ENCODE data around the gene FBXO40. TPM values are rescaled to one million over a fixed set of nuclear protein-coding genes. Genes with fewer than 3 reads are reported as not detected.

The FBXO40 gene
- total RNA-seq (not detected), polyA plus RNA-seq (not detected)

- H3K9me3 ChIP-seq (ENCODE audit: low read length) = no peaks in the 10 kb centered on the region
- no peaks in the 10 kb centered on the region for H3K27me3 Mint-ChIP-seq
- ChIA-PET POLR2A (no interaction called here), CTCF (no interaction called here)
- H3K4me1 Mint-ChIP-seq = no peaks in the 10 kb centered on the region
- no peak within 1 kb of the TSS for H3K4me3 ChIP-seq (ENCODE audit: low read length)
- no peaks in the 10 kb centered on the region for H3K27me3 ChIP-seq (ENCODE audit: insufficient read depth, low read length, poor library complexity, severe bottlenecking)
- H3K36me3 Mint-ChIP-seq = no peaks in the 10 kb centered on the region
- H3K4me3 Mint-ChIP-seq = no peak within 1 kb of the TSS
- no peak for DNase-seq
- H3K27ac ChIP-seq (ENCODE audit: low read depth, low read length) = no peak within 1 kb of the TSS
- H3K4me1 ChIP-seq (ENCODE audit: insufficient read depth, low read length) = no peaks in the 10 kb centered on the region
- H3K36me3 ChIP-seq (ENCODE audit: insufficient read depth, low read length) = no peaks in the 10 kb centered on the region
- H3K27ac Mint-ChIP-seq = no peak within 1 kb of the TSS
- H3K9me3 Mint-ChIP-seq = no peaks in the 10 kb centered on the region
These were observed at the start of gene FBXO40 for GRCh38 chr3:121592856-121593702. FBXO40 (plus strand) TSS chr3:121593379; CDS start chr3:121620576, 27,197 bp downstream.

- H3K27ac ChIP-seq (ENCODE audit: low read depth, low read length) = no peak overlapping the region
- no peaks in the 10 kb centered on the region for H3K27me3 ChIP-seq (ENCODE audit: insufficient read depth, low read length, poor library complexity, severe bottlenecking)
- peak overlapping the region; percentile 83 to 95 (median 90) for H3K4me3 Mint-ChIP-seq
- no peaks in the 10 kb centered on the region for H3K4me1 ChIP-seq (ENCODE audit: insufficient read depth, low read length)
- H3K9me3 Mint-ChIP-seq = no peaks in the 10 kb centered on the region
- H3K27ac Mint-ChIP-seq = peak overlapping the region in 4 of 8 donors; percentile 53 to 92 (median 59)
- peak overlapping the region; percentile 78 for H3K4me3 ChIP-seq (ENCODE audit: low read length)
- no peaks in the 10 kb centered on the region for H3K27me3 Mint-ChIP-seq
- no peaks in the 10 kb centered on the region for H3K36me3 ChIP-seq (ENCODE audit: insufficient read depth, low read length)
- peaks cover 14 to 18% (median 15%) of the 10 kb centered on the region in 3 donors for H3K4me1 Mint-ChIP-seq
- H3K9me3 ChIP-seq (ENCODE audit: low read length) = no peaks in the 10 kb centered on the region
- DNase-seq = no peak
- ChIA-PET POLR2A (interaction anchor here (1.3 to 1.6 kb wide), 2 partner anchors 1450 to 1657 kb away, joined by 4 to 6 read pairs; partner anchors contain the start of gene SEC22A), CTCF (interaction anchor here (2.0 kb wide), 1 partner anchor 839 kb away, joined by 14 read pairs; the partner anchor contains the start of genes FAM162A and MIX23)
- peaks cover 0 to 4% (median 0%) of the 10 kb centered on the region in 3 donors for H3K36me3 Mint-ChIP-seq
These were observed 48.1 kb upstream of the FBXO40 start for GRCh38 chr3:121545049-121545573.

GRCh38 chr3:121545574-121546455, 47.4 kb upstream of the FBXO40 start, which contains the start of gene POLQ:
POLQ (minus strand) TSS chr3:121545988; CDS start chr3:121545877, 111 bp downstream.
- ChIA-PET POLR2A (interaction anchor here (0.6 to 1.6 kb wide), 4 partner anchors 12 to 1656 kb away, joined by 3 to 6 read pairs (median 4); partner anchors contain the start of genes FAM162A and SEC22A), CTCF (interaction anchor here (0.7 to 2.0 kb wide), 7 partner anchors 28 to 1999 kb away, joined by 3 to 14 read pairs (median 4); partner anchors contain the start of genes FAM162A, HCLS1, MIX23 and SEMA5B)
- Histone ChIP-seq H3K36me3 (ENCODE audit: insufficient read depth, low read length) (no peaks in the 10 kb centered on the region), H3K27me3 (ENCODE audit: insufficient read depth, low read length, poor library complexity, severe bottlenecking) (no peaks in the 10 kb centered on the region), H3K4me1 (ENCODE audit: insufficient read depth, low read length) (no peaks in the 10 kb centered on the region), H3K4me3 (ENCODE audit: low read length) (peak within 1 kb of the TSS; percentile 78), H3K27ac (ENCODE audit: low read depth, low read length) (peak within 1 kb of the TSS; percentile 69), H3K9me3 (ENCODE audit: low read length) (no peaks in the 10 kb centered on the region)
- no peaks in the 10 kb centered on the region for H3K27me3 Mint-ChIP-seq
- H3K4me3 Mint-ChIP-seq = peak within 1 kb of the TSS; percentile 83 to 95 (median 90)
- no peaks in the 10 kb centered on the region for H3K9me3 Mint-ChIP-seq
- H3K4me1 Mint-ChIP-seq = peaks cover 14 to 18% (median 15%) of the 10 kb centered on the region in 3 donors
- H3K27ac Mint-ChIP-seq = peak within 1 kb of the TSS; percentile 80 to 92 (median 90)
- peak; percentile 74 to 91 (median 83) for DNase-seq
- peaks cover 0 to 4% (median 0%) of the 10 kb centered on the region in 3 donors for H3K36me3 Mint-ChIP-seq

GRCh38 chr3:121552379-121552778, 40.8 kb upstream of the FBXO40 start:
- Mint-ChIP-seq H3K36me3 (no peaks in the 10 kb centered on the region), H3K4me1 (no peaks in the 10 kb centered on the region), H3K27me3 (peaks cover 0 to 12% of the 10 kb centered on the region in 2 donors), H3K27ac (no peak overlapping the region), H3K4me3 (no peak overlapping the region), H3K9me3 (no peaks in the 10 kb centered on the region)
- no peak for DNase-seq
- Histone ChIP-seq H3K36me3 (ENCODE audit: insufficient read depth, low read length) (no peaks in the 10 kb centered on the region), H3K4me3 (ENCODE audit: low read length) (no peak overlapping the region), H3K9me3 (ENCODE audit: low read length) (no peaks in the 10 kb centered on the region), H3K4me1 (ENCODE audit: insufficient read depth, low read length) (no peaks in the 10 kb centered on the region), H3K27me3 (ENCODE audit: insufficient read depth, low read length, poor library complexity, severe bottlenecking) (no peaks in the 10 kb centered on the region), H3K27ac (ENCODE audit: low read depth, low read length) (no peak overlapping the region)
- CTCF ChIA-PET = no interaction called here
- POLR2A ChIA-PET = no interaction called here

GRCh38 chr3:121552797-121553196, 40.4 kb upstream of the FBXO40 start:
- CTCF ChIA-PET = no interaction called here
- H3K27me3 ChIP-seq (ENCODE audit: insufficient read depth, low read length, poor library complexity, severe bottlenecking) = no peaks in the 10 kb centered on the region
- no peaks in the 10 kb centered on the region for H3K36me3 ChIP-seq (ENCODE audit: insufficient read depth, low read length)
- H3K27ac ChIP-seq (ENCODE audit: low read depth, low read length) = no peak overlapping the region
- no peaks in the 10 kb centered on the region for H3K4me1 ChIP-seq (ENCODE audit: insufficient read depth, low read length)
- H3K9me3 Mint-ChIP-seq = no peaks in the 10 kb centered on the region
- H3K9me3 ChIP-seq (ENCODE audit: low read length) = no peaks in the 10 kb centered on the region
- no peaks in the 10 kb centered on the region for H3K36me3 Mint-ChIP-seq
- H3K4me1 Mint-ChIP-seq = no peaks in the 10 kb centered on the region
- H3K4me3 Mint-ChIP-seq = peak overlapping the region in 1 of 7 donors; percentile 10
- H3K4me3 ChIP-seq (ENCODE audit: low read length) = no peak overlapping the region
- POLR2A ChIA-PET = no interaction called here
- H3K27me3 Mint-ChIP-seq = peaks cover 0 to 14% of the 10 kb centered on the region in 2 donors
- no peak overlapping the region for H3K27ac Mint-ChIP-seq
- no peak for DNase-seq

GRCh38 chr3:121557426-121557934, 35.7 kb upstream of the FBXO40 start:
- Histone ChIP-seq H3K9me3 (ENCODE audit: low read length) (no peaks in the 10 kb centered on the region), H3K27me3 (ENCODE audit: insufficient read depth, low read length, poor library complexity, severe bottlenecking) (no peaks in the 10 kb centered on the region), H3K36me3 (ENCODE audit: insufficient read depth, low read length) (no peaks in the 10 kb centered on the region), H3K27ac (ENCODE audit: low read depth, low read length) (no peak overlapping the region), H3K4me3 (ENCODE audit: low read length) (no peak overlapping the region), H3K4me1 (ENCODE audit: insufficient read depth, low read length) (no peaks in the 10 kb centered on the region)
- Mint-ChIP-seq H3K4me3 (no peak overlapping the region), H3K4me1 (no peaks in the 10 kb centered on the region), H3K27me3 (peaks cover 9 to 23% of the 10 kb centered on the region in 2 donors), H3K9me3 (no peaks in the 10 kb centered on the region), H3K36me3 (no peaks in the 10 kb centered on the region), H3K27ac (no peak overlapping the region)
- DNase-seq = no peak
- CTCF ChIA-PET = no interaction called here
- POLR2A ChIA-PET = interaction anchor here (0.7 kb wide), 2 partner anchors 11 to 1643 kb away, joined by 3 to 5 read pairs; no protein-coding TSS in a partner anchor

GRCh38 chr3:121562148-121562547, 31.0 kb upstream of the FBXO40 start:
- Histone ChIP-seq H3K9me3 (ENCODE audit: low read length) (no peaks in the 10 kb centered on the region), H3K36me3 (ENCODE audit: insufficient read depth, low read length) (no peaks in the 10 kb centered on the region), H3K27me3 (ENCODE audit: insufficient read depth, low read length, poor library complexity, severe bottlenecking) (no peaks in the 10 kb centered on the region), H3K4me3 (ENCODE audit: low read length) (no peak overlapping the region), H3K27ac (ENCODE audit: low read depth, low read length) (no peak overlapping the region), H3K4me1 (ENCODE audit: insufficient read depth, low read length) (no peaks in the 10 kb centered on the region)
- no peak overlapping the region for H3K4me3 Mint-ChIP-seq
- ChIA-PET POLR2A (no interaction called here), CTCF (no interaction called here)
- H3K4me1 Mint-ChIP-seq = no peaks in the 10 kb centered on the region
- no peaks in the 10 kb centered on the region for H3K36me3 Mint-ChIP-seq
- no peaks in the 10 kb centered on the region for H3K9me3 Mint-ChIP-seq
- peaks cover 11 to 20% of the 10 kb centered on the region in 2 donors for H3K27me3 Mint-ChIP-seq
- DNase-seq = no peak
- H3K27ac Mint-ChIP-seq = peak overlapping the region in 1 of 8 donors; percentile 17

Data from CD8-positive, alpha-beta memory T cell (primary cell).